ENCODE measurements around the gene VWA8. TPM values are rescaled to one million over a fixed set of nuclear protein-coding genes. Genes with fewer than 3 reads are reported as not detected.

Gene VWA8
- total RNA-seq, 1 donor from 2014 or later: 33.4 TPM

DNA sequence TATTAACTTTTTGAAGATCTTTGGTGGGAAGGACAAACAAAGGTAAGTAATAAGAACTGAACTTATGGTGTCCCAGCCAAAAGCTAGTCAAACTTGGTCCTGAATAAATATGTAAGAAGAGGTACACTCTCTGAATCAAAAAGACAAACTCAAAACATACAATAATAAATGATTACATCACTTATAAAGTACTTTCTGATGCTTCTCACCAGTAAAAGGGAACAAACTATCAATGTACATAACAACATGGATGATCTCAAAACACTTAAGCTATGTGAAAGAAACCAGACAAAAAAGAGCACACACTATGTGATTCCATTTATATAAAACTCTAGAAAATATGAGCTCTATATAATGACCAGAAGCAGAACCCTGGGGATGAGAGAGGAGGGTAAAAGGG lies 138.3 kb downstream of the VWA8 start:
- Histone ChIP-seq H3K27ac (no peak overlapping the region), H3K9me3 (no peaks in the 10 kb centered on the region), H3K4me3 (no peak overlapping the region), H3K4me1 (peaks cover 7% of the 10 kb centered on the region), H3K27me3 (no peaks in the 10 kb centered on the region), H3K36me3 (peaks cover 0 to 6% of the 10 kb centered on the region in 2 donors)
- intact Hi-C loops (cut with DNase I): no loop called here
- DNase-seq (ENCODE audit: extremely low spot score in 2 of 2): no peak
- TF ChIP-seq POLR2AphosphoS5 (IDR thresholded peaks at IDR 0.05; ENCODE audit: insufficient read depth in 1 of 2, low read depth in 1 of 2) (no peak), CTCF (IDR thresholded peaks at IDR 0.05) (no peak), POLR2A (IDR thresholded peaks at IDR 0.05) (no peak)

DNA sequence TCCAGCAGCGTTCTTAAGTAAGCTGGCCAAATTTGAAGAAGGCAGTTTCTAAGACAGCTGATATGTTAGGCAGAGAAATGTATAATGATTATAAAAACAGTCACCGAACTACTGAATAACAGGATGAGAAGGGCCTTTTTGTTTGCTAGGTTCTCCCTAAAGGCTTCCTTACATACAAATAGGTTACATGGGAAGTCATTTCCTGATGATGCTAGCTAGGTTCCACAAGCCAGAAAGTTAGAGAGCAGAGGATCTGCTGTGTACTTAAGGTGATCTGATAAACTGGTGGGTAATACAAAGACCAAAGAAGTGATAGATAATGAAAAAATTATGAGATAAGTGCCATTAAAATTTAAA lies 139.7 kb downstream of the VWA8 start:
- intact Hi-C loops (cut with DNase I): no loop called here
- no peaks in the 10 kb centered on the region for H3K4me1 ChIP-seq
- H3K36me3 ChIP-seq: peaks cover 0 to 6% of the 10 kb centered on the region in 2 donors
- no peak for TF ChIP-seq POLR2A (IDR thresholded peaks at IDR 0.05)
- TF ChIP-seq POLR2AphosphoS5 (IDR thresholded peaks at IDR 0.05; ENCODE audit: insufficient read depth in 1 of 2, low read depth in 1 of 2): no peak
- H3K9me3 ChIP-seq: no peaks in the 10 kb centered on the region
- no peak overlapping the region for H3K4me3 ChIP-seq
- DNase-seq (ENCODE audit: extremely low spot score in 2 of 2): no peak
- no peaks in the 10 kb centered on the region for H3K27me3 ChIP-seq
- no peak overlapping the region for H3K27ac ChIP-seq

DNA sequence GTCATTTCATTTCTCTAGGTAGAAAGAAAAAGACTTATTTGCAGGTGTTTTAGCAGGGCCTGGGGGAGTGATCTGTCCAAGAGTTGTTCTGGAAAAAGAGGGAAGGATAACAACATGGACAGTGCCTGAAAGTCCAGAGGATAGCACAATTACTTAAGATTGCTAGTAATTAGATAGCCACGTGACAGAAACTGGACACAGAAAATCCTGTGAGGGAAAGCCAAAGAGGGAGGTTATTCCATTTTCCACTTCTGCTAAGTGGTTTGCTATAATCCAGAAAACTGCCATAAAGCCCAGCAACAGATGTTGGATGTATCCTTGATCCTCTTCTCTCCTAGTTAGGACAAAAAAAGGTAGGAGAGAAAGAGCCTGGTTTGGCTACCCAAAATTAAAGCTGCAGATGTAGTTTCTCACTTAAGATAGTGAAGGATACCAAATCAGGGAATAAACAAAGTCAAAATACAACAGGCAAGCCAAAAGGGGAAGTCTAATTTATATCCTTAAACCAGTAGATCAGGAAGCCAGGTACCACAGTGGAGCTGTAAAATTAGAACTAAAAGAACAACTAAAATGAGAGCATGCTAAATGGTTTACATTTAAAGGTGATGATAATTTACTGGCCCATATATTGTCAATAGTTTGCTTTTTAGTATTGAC lies 140.2 kb downstream of the VWA8 start:
- DNase-seq (ENCODE audit: extremely low spot score in 2 of 2): no peak
- no peaks in the 10 kb centered on the region for H3K4me1 ChIP-seq
- no peak overlapping the region for H3K27ac ChIP-seq
- TF ChIP-seq POLR2A (IDR thresholded peaks at IDR 0.05) (no peak), CTCF (IDR thresholded peaks at IDR 0.05) (no peak), POLR2AphosphoS5 (IDR thresholded peaks at IDR 0.05; ENCODE audit: insufficient read depth in 1 of 2, low read depth in 1 of 2) (no peak)
- H3K4me3 ChIP-seq: no peak overlapping the region
- H3K9me3 ChIP-seq: no peaks in the 10 kb centered on the region
- H3K36me3 ChIP-seq: peaks cover 0 to 6% of the 10 kb centered on the region in 2 donors
- H3K27me3 ChIP-seq: no peaks in the 10 kb centered on the region
- intact Hi-C loops (cut with DNase I): no loop called here

- Histone ChIP-seq H3K27me3 (no peaks in the 10 kb centered on the region), H3K27ac (no peak overlapping the region), H3K4me3 (no peak overlapping the region), H3K36me3 (peaks cover 0 to 9% of the 10 kb centered on the region in 2 donors), H3K4me1 (peaks cover 12% of the 10 kb centered on the region), H3K9me3 (no peaks in the 10 kb centered on the region)
- intact Hi-C loops (cut with DNase I): no loop called here
- TF ChIP-seq POLR2A (IDR thresholded peaks at IDR 0.05) (no peak), POLR2AphosphoS5 (IDR thresholded peaks at IDR 0.05; ENCODE audit: insufficient read depth in 1 of 2, low read depth in 1 of 2) (no peak), CTCF (IDR thresholded peaks at IDR 0.05) (no peak)
- no peak for DNase-seq (ENCODE audit: extremely low spot score in 2 of 2)
These were observed 144.9 kb downstream of the VWA8 start for GRCh38 chr13:41816057-41816456.

DNA sequence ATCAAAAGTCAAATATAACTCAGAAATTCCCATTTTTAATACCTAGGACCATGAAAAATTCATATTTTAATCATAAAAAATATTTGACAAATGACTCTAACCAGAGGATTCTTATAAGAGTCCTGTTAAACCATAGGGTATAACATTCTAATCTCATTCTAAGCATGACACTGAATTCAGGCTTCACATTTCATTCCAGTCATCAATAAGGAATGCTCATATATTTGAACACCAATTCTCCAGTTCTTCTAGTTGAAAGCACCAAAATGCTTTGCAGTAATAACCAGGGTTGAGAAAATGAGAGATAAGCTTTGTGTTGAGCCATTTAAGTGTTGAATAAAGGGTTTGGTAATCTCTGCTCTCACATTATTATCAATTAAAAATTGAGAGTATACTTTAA lies 147.5 kb downstream of the VWA8 start:
- TF ChIP-seq CTCF (IDR thresholded peaks at IDR 0.05) (no peak), POLR2A (IDR thresholded peaks at IDR 0.05) (no peak), POLR2AphosphoS5 (IDR thresholded peaks at IDR 0.05; ENCODE audit: insufficient read depth in 1 of 2, low read depth in 1 of 2) (no peak)
- Histone ChIP-seq H3K4me1 (peaks cover 12% of the 10 kb centered on the region), H3K27ac (no peak overlapping the region), H3K36me3 (peaks cover 0 to 16% of the 10 kb centered on the region in 2 donors), H3K9me3 (no peaks in the 10 kb centered on the region), H3K4me3 (no peak overlapping the region), H3K27me3 (no peaks in the 10 kb centered on the region)
- no peak for DNase-seq (ENCODE audit: extremely low spot score in 2 of 2)
- intact Hi-C loops (cut with DNase I): no loop called here
